Activated B cell treated with CpG ODN at 0.5 μM for 24 hours (primary cell): ENCODE results near the gene PIK3R6. TPM values are rescaled to one million over a fixed set of nuclear protein-coding genes. Genes with fewer than 3 reads are reported as not detected.
"Not testable (repeated sequence)": the region's sequence is repeated elsewhere in the genome, so short reads cannot be mapped to it uniquely, and the experiment has no call there.

Source experiments
- ATAC-seq: fragments of 200-7000 bp; cut with Tn5 transposase; one replicate; pipeline ENCODE4 v1.10.0; 2021; ENCODE audit warnings: low read depth, mild to moderate bottlenecking, moderate library complexity
- CTCF ChIA-PET: fragments of 350-600 bp; sonication (Branson Sonifier 250); formaldehyde crosslinking; loops from one replicate; lab custom pipeline; 2021; ENCODE audit warnings: antibody characterized with exemption; lab: Charles Lee
- POLR2A ChIA-PET: fragments of 350-600 bp; sonication (Branson Sonifier 250); formaldehyde crosslinking; loops from one replicate; lab custom pipeline; 2021; ENCODE audit warnings: antibody characterized with exemption; lab: Charles Lee
- DNase-seq: peaks from one replicate; pipeline ENCODE4 v3.0.0; 2022
- H3K27ac Mint-ChIP-seq: one replicate; pipeline ENCODE4 v1.8.0; 2020; ENCODE audit warnings: mixed read lengths
- H3K27me3 Mint-ChIP-seq: one replicate; pipeline ENCODE4 v1.8.0; 2021; ENCODE audit warnings: mixed read lengths
- H3K36me3 Mint-ChIP-seq: one replicate; pipeline ENCODE4 v1.8.0; 2021; ENCODE audit warnings: low read depth, mixed read lengths
- H3K4me1 Mint-ChIP-seq: one replicate; pipeline ENCODE4 v1.8.0; 2021; ENCODE audit warnings: mixed read lengths
- H3K4me3 Mint-ChIP-seq: one replicate; pipeline ENCODE4 v1.8.0; 2020; ENCODE audit warnings: mild to moderate bottlenecking, mixed read lengths
- H3K9me3 Mint-ChIP-seq: one replicate; pipeline ENCODE4 v1.8.0; 2020; ENCODE audit warnings: mixed read lengths
- intact Hi-C: fragments of 100-400 bp; cut with micrococcal nuclease; formaldehyde crosslinking; loops from one replicate; pipeline ENCODE4 v1.15.1; 2024
- total RNA-seq: library from RNA; stranded (reverse); gene quantifications from 2 replicates; pipeline ENCODE4 v1.2.3, GENCODE V29; 2022
- TF ChIP-seq, protein P1 (sequence below): fragments of 200-600 bp; IDR thresholded peaks from one replicate; pipeline ENCODE4 v1.8.0; 2022; ENCODE audit warnings: antibody characterized with exemption, mild to moderate bottlenecking

The PIK3R6 gene
- total RNA-seq, 1 donor from 2014 or later = 0.91 TPM

DNA sequence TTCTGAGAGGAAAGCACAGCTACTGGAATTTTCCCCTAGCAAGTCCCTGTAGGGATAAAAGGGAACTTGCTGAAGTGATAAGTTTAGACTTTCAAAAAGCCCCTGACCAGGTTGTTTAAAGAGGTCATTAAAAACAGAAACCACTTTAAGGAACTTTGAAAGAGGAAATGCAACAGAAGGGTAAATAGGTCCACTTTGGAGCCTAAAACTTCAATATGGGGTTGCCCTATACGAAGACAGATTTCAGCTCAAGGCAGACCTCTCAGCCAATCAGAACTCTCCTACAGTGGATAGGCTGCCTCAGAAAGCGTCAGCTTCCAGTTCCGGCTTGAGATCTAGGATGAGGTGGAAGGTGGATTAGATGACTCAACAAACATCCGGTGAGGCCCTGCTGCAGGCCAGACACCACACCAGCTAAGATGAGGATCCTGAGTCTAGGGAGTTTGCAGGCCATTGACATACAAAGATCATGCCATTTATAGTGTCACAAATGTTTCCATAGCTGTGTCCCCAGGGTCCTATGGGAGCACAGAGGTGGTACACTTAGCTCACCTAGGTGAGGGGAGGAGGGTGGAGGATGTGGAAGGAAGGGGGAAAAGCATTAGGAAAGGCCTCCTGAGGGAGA lies 60.4 kb downstream of the PIK3R6 start:
- H3K27me3 Mint-ChIP-seq = no peaks in the 10 kb centered on the region
- intact Hi-C loops = loop anchor here (1.0 kb wide), 2 partner anchors 51 to 372 kb away; partner anchors contain the start of gene NDEL1
- CTCF ChIA-PET = interaction anchor here (0.9 to 1.9 kb wide), 4 partner anchors 22 to 191 kb away, joined by 3 to 11 read pairs (median 4); no protein-coding TSS in a partner anchor
- ATAC-seq = peak; percentile 90
- H3K36me3 Mint-ChIP-seq = peaks cover 15% of the 10 kb centered on the region
- TF ChIP-seq, protein P1, sequence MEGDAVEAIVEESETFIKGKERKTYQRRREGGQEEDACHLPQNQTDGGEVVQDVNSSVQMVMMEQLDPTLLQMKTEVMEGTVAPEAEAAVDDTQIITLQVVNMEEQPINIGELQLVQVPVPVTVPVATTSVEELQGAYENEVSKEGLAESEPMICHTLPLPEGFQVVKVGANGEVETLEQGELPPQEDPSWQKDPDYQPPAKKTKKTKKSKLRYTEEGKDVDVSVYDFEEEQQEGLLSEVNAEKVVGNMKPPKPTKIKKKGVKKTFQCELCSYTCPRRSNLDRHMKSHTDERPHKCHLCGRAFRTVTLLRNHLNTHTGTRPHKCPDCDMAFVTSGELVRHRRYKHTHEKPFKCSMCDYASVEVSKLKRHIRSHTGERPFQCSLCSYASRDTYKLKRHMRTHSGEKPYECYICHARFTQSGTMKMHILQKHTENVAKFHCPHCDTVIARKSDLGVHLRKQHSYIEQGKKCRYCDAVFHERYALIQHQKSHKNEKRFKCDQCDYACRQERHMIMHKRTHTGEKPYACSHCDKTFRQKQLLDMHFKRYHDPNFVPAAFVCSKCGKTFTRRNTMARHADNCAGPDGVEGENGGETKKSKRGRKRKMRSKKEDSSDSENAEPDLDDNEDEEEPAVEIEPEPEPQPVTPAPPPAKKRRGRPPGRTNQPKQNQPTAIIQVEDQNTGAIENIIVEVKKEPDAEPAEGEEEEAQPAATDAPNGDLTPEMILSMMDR = no peak
- POLR2A ChIA-PET = interaction anchor here (0.8 to 1.6 kb wide), 10 partner anchors 18 to 423 kb away, joined by 3 to 19 read pairs (median 4); partner anchors contain the start of gene PIK3R5
- peak overlapping the region; percentile 56 for H3K4me3 Mint-ChIP-seq
- peaks cover 14% of the 10 kb centered on the region for H3K9me3 Mint-ChIP-seq
- H3K4me1 Mint-ChIP-seq = peaks cover 42% of the 10 kb centered on the region
- H3K27ac Mint-ChIP-seq = peak overlapping the region; percentile 92
- peak; percentile 34 for DNase-seq

DNA sequence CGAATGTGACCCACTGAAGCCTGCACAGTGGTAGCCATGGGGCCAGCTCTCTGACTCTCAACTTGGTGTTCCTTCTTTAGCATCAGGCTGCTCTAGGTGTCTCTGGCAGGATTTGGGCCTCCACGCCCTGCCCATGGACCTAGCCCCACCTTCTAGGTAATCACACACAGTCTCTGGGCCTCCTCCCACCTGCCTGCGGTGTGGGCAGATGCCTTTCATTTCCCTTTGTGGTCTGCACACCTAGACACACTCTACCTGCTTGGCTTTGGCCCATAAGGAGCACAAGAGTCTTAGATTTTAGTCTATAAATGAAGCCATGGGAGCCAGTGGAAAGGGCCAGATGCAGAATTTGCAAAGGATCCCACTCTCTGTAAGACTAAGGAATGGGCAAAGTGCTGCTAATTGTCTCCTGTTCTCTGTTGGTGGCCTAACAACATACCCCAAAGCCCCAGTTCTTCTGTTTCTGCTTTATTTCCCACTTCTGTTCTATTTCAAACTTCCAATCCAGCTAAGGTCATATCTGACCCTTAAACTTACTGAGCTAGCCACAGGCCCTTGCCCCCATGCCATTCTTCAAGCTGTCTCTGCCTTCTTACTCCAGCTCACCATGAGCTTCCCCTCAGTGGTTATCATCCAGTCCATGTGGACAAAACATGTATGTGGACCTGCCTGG lies 61.1 kb downstream of the PIK3R6 start:
- H3K27ac Mint-ChIP-seq = peak overlapping the region; percentile 92
- TF ChIP-seq, protein P1 = no peak
- H3K27me3 Mint-ChIP-seq = no peaks in the 10 kb centered on the region
- H3K9me3 Mint-ChIP-seq = peaks cover 12% of the 10 kb centered on the region
- ATAC-seq (peak; percentile 8), DNase-seq (no peak)
- intact Hi-C loops = loop anchor here (1.0 kb wide), 1 partner anchor 371 kb away; the partner anchor contains the start of gene NDEL1
- peak overlapping the region; percentile 56 for H3K4me3 Mint-ChIP-seq
- H3K4me1 Mint-ChIP-seq = peaks cover 42% of the 10 kb centered on the region
- POLR2A ChIA-PET = interaction anchor here (0.6 to 1.6 kb wide), 11 partner anchors 18 to 480 kb away, joined by 3 to 19 read pairs (median 4); partner anchors contain the start of gene PIK3R5
- CTCF ChIA-PET = interaction anchor here (0.9 to 1.9 kb wide), 6 partner anchors 21 to 192 kb away, joined by 3 to 11 read pairs (median 4); no protein-coding TSS in a partner anchor
- H3K36me3 Mint-ChIP-seq = peaks cover 15% of the 10 kb centered on the region

DNA sequence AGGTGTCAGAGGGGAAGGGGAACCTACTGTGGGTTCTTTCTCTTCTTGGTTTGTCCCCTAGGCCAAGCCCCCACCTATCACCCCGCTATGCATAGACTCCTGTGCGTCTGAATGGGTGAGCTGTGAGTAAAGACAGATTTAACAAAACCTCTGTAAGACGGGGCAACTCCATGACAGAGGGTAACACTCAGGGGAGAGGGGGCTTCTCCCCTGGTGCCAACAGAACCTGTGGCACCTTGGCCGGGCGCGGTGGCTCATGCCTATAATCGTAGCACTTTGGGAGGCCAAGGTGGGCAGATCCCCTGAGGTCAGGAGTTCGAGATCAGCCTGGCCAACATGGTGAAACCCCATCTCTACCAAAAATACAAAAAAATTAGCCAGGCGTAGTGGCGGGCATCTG lies 62.1 kb downstream of the PIK3R6 start:
- H3K27me3 Mint-ChIP-seq, H3K4me3 Mint-ChIP-seq, DNase-seq, ATAC-seq, intact Hi-C loops: not testable (repeated sequence)
- POLR2A ChIA-PET = interaction anchor here (1.1 to 1.3 kb wide), 2 partner anchors 53 to 160 kb away, joined by 3 to 4 read pairs; partner anchors contain the start of gene PIK3R5
- H3K36me3 Mint-ChIP-seq = peaks cover 15% of the 10 kb centered on the region
- peaks cover 42% of the 10 kb centered on the region for H3K4me1 Mint-ChIP-seq
- H3K27ac Mint-ChIP-seq = peak overlapping the region; percentile 92
- CTCF ChIA-PET = interaction anchor here (1.0 to 2.7 kb wide), 5 partner anchors 90 to 193 kb away, joined by 3 to 12 read pairs (median 3); no protein-coding TSS in a partner anchor
- H3K9me3 Mint-ChIP-seq = peaks cover 12% of the 10 kb centered on the region

DNA sequence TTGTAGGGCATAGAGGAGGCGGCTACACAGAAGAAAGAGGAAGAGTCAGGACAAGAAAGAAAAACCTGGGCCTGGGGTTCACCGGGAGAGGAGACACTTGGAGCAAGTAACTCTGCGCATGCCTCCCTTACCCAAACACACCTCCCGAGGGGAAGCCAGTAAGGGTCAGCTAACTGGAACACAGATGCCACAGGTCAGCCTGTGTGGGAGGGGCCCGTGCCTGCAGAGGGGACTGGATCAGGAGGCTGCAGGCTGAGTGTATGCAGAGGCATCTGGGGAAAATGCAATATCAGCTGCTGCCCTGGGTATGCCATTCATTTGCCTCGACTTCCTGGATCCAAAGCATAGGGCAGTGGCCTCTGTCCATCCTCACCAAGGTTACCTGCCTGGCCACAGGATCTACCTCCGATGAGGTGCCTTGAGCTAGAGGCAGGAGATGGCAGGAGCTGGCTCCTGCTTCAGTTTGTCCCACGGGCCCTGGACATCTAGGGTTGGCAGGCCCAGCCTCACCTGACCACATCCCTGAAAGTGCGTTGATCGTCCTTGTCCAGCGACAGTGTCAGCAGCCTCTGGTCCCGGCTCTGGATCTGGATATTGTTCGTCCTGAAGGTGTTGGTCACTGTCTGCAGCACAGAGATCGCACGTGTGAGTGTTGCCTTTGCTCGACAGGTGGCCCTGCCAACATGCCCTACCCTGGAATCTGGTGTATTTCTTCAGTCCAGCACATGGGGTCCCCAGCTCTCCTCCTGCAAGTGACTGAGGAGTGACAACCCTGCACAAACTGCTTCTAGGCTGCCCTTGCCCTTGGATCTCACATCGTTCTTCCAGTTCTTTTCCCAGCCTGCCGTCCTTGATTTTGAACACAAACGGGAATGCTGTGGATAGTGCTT lies 63.7 kb downstream of the PIK3R6 start:
- no peak for ATAC-seq

More for the DNA sequence above, 63.7 kb downstream of the PIK3R6 start:
- CTCF ChIA-PET = interaction anchor here (1.1 to 2.7 kb wide), 4 partner anchors 18 to 194 kb away, joined by 3 to 12 read pairs (median 5); no protein-coding TSS in a partner anchor
- intact Hi-C loops = loop anchor here (1.0 kb wide), 1 partner anchor 92 kb away; no protein-coding TSS in a partner anchor
- H3K4me3 Mint-ChIP-seq = no peak overlapping the region
- no peaks in the 10 kb centered on the region for H3K27me3 Mint-ChIP-seq
- peaks cover 46% of the 10 kb centered on the region for H3K4me1 Mint-ChIP-seq
- POLR2A ChIA-PET = no interaction called here
- TF ChIP-seq, protein P1 = no peak
- no peak overlapping the region for H3K27ac Mint-ChIP-seq
- no peak for DNase-seq
- H3K36me3 Mint-ChIP-seq = peaks cover 13% of the 10 kb centered on the region
- peaks cover 10% of the 10 kb centered on the region for H3K9me3 Mint-ChIP-seq
